GM10248 (cell line): ENCODE measurements around the gene CYTH2.

Source experiments
- CTCF ChIA-PET: fragments of 300-600 bp; sonication (Branson Sonifier 250); formaldehyde crosslinking; extraction: SDS; loops from one replicate; lab custom pipeline; 2021; ENCODE audit warnings: antibody characterized with exemption; lab: Yijun Ruan, JAX
- POLR2A ChIA-PET: fragments of 350-650 bp; sonication (Branson Sonifier 250); formaldehyde crosslinking; extraction: SDS; loops from one replicate; lab custom pipeline; 2020; ENCODE audit warnings: antibody characterized with exemption; lab: Yijun Ruan, JAX
- DNase-seq: peaks from one replicate; pipeline ENCODE4 v3.0.0; 2012; ENCODE audit errors: extremely low spot score
- TF ChIP-seq, protein P1 (sequence below): IDR thresholded peaks from 2 replicates; pipeline ENCODE4 v1.5.1; 2012; ENCODE audit warnings: mild to moderate bottlenecking, low read depth; ENCODE audit errors: extremely low read depth, missing control alignments, control extremely low read depth

CYTH2 gene

GRCh38 chr19:48451624-48452023, 17.5 kb upstream of the CYTH2 start:
- TF ChIP-seq, protein P1, sequence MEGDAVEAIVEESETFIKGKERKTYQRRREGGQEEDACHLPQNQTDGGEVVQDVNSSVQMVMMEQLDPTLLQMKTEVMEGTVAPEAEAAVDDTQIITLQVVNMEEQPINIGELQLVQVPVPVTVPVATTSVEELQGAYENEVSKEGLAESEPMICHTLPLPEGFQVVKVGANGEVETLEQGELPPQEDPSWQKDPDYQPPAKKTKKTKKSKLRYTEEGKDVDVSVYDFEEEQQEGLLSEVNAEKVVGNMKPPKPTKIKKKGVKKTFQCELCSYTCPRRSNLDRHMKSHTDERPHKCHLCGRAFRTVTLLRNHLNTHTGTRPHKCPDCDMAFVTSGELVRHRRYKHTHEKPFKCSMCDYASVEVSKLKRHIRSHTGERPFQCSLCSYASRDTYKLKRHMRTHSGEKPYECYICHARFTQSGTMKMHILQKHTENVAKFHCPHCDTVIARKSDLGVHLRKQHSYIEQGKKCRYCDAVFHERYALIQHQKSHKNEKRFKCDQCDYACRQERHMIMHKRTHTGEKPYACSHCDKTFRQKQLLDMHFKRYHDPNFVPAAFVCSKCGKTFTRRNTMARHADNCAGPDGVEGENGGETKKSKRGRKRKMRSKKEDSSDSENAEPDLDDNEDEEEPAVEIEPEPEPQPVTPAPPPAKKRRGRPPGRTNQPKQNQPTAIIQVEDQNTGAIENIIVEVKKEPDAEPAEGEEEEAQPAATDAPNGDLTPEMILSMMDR = no peak
- CTCF ChIA-PET = interaction anchor here (0.9 kb wide), 2 partner anchors 11 to 38 kb away, joined by 3 read pairs; no protein-coding TSS in a partner anchor
- POLR2A ChIA-PET = no interaction called here
- DNase-seq = no peak

GRCh38 chr19:48452289-48453190, 16.6 kb upstream of the CYTH2 start:
- POLR2A ChIA-PET = no interaction called here
- CTCF ChIA-PET = no interaction called here
- TF ChIP-seq, protein P1 = no peak
- DNase-seq = no peak

- ChIA-PET POLR2A (no interaction called here), CTCF (no interaction called here)
- TF ChIP-seq, protein P1 = no peak
- no peak for DNase-seq
These were observed 14.9 kb upstream of the CYTH2 start for GRCh38 chr19:48454150-48454730.

GRCh38 chr19:48455171-48455907, 13.8 kb upstream of the CYTH2 start, which contains the start of gene KCNJ14:
Gene KCNJ14, plus strand, starts transcription at chr19:48455574. Its CDS starts 6,151 bp downstream, at chr19:48461725.
- no peak for DNase-seq
- ChIA-PET POLR2A (no interaction called here), CTCF (interaction anchor here (1.4 kb wide), 1 partner anchor 35 kb away, joined by 4 read pairs; no protein-coding TSS in a partner anchor)
- TF ChIP-seq, protein P1 = no peak

DNA sequence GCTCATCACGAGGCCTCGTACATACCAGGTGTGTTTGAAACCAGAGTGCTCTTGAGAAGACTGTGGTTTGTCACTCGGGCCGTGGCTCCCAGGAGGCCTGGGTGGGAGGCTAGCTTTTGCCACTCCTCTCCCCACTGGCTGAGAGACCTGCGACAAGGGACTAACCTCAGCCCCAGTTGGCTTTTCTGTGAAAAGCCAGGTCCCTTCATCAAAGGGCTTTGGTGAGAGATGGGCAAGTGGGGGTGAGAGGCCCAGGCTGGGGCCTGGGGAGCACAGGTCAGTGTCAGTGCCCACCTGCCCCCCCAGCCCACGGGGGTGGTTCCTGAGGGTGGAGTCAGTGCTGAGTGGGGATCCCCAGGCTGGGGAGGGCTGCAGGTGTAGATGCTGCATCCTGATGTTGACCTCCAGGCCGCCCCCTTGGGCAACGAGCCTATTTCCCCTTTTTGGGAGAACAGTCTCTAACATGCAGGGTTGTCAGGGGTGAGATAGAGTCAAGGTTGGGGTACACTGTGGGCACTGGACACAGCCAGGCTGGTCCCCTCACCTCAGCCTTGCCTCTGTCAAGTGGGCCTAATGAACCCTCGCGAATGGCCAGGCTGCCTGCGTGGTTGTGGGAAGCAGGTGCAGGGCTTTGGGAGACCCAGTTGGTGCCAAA, 13.1 kb upstream of the CYTH2 start:
- DNase-seq = no peak
- CTCF ChIA-PET = interaction anchor here (1.4 kb wide), 1 partner anchor 34 kb away, joined by 4 read pairs; no protein-coding TSS in a partner anchor
- TF ChIP-seq, protein P1 = no peak
- POLR2A ChIA-PET = no interaction called here

GRCh38 chr19:48456864-48457263, 12.3 kb upstream of the CYTH2 start:
- TF ChIP-seq, protein P1 = no peak
- DNase-seq = no peak
- CTCF ChIA-PET = interaction anchor here (1.0 to 1.7 kb wide), 3 partner anchors 10 to 63 kb away, joined by 3 to 5 read pairs (median 4); partner anchors contain the start of gene GRIN2D
- POLR2A ChIA-PET = no interaction called here
